Thyroid gland (tissue), 4 donors: ENCODE results near the gene SLC24A3.

Experiments used
- POLR2A ChIP-seq, 2 donors: fragments of 450-650 bp; IDR thresholded peaks; one replicate each; pipeline ENCODE4 v1.6.1; 2017; ENCODE audit warnings: antibody characterized with exemption in 2 of 2, mild to moderate bottlenecking in 2 of 2, moderate library complexity in 1 of 2
- TF ChIP-seq, protein P1 (sequence below), 6 experiments: fragments of 200-600 bp in 3 of 6; fragments of 450-650 bp in 3 of 6; sonication (generic) in 3 of 6; IDR thresholded peaks; one replicate each; pipeline ENCODE4 v1.5.1; 2016 to 2019; ENCODE audit warnings: antibody characterized with exemption in 6 of 6, mild to moderate bottlenecking in 2 of 6, inconsistent platforms in 1 of 6, moderate library complexity in 1 of 6

DNA sequence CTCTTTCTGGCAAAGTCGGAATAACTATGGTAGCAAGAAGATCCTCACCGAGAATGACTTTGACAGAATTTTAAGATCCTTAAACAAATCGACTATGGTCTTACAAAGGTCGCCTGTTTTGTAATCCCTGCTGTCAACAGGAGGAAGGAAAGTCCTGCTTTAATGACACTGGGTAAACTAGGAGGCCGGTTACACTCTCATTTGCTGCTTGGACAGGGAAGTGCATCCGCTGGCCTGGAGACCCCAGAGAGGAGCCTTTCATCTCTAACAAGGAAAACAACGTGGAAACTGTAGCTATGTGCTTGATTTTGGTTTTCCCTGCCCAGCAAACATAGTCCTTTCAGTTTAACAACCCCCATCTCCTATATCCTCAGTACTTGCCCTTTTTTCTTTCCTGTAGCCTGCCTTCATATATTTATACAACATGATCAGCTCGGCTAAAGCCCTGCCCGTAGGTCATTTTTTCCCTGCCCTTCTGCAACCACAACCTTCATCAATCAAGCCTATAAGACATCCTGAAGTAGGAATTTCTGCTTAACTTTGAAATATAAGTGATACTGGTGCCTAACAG lies 448.5 kb downstream of the SLC24A3 start:
- no peak for TF ChIP-seq POLR2A (IDR thresholded peaks at IDR 0.05)
- TF ChIP-seq, protein P1, sequence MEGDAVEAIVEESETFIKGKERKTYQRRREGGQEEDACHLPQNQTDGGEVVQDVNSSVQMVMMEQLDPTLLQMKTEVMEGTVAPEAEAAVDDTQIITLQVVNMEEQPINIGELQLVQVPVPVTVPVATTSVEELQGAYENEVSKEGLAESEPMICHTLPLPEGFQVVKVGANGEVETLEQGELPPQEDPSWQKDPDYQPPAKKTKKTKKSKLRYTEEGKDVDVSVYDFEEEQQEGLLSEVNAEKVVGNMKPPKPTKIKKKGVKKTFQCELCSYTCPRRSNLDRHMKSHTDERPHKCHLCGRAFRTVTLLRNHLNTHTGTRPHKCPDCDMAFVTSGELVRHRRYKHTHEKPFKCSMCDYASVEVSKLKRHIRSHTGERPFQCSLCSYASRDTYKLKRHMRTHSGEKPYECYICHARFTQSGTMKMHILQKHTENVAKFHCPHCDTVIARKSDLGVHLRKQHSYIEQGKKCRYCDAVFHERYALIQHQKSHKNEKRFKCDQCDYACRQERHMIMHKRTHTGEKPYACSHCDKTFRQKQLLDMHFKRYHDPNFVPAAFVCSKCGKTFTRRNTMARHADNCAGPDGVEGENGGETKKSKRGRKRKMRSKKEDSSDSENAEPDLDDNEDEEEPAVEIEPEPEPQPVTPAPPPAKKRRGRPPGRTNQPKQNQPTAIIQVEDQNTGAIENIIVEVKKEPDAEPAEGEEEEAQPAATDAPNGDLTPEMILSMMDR (IDR thresholded peaks at IDR 0.05) = no peak
